Measurements from ENCODE around the gene NEDD8.

NEDD8 gene

DNA sequence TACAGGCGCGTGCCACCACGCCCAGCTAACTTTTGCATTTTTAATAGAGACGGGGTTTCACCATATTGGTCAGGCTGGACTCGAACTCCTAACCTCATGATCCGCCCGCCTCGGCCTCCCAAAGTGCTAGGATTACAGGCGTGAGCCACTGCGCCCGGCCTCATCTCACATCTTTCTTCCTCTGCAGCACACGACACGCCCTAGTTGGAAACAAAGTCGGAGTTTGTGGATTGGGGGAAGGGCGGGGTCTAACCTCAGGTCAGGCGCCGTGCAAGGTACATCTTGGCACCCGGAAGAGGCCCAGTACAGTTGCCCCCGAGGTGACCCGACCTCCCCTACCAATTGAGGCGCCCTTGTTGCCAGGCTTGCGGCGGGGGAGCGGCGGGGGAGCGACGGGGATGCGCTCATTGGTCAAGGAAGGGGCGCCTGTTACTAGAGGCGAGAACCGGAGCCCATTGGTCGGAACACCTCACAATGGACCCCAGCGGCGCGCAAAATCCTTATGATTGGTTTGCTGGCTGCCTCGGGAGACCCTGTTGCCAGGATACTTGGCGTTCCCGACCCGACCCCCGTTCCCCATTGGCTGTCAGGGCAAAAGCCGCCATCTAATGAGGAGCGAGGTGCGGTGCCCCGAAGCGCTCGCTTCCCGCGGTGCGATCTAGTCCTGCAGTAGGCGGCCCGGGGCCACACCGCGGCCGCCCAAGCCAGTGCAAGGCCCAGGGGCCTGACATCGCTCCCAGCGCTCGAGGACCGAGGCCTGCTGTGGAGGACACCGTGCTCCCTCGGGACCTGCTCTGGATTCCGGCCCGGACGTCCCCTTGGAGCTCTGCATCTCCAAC lies 60.5 kb downstream of the NEDD8 start, which contains the start of gene REC8:
Gene REC8 (plus strand): TSS at position 659 of the 839 bp plus-strand sequence. CDS start 473 bp downstream, outside the sequence.
- H3K79me2 ChIP-seq (ENCODE audit: insufficient read depth, low read length) = no peaks in the 10 kb centered on the region
- no peaks in the 10 kb centered on the region for H4K20me1 ChIP-seq (ENCODE audit: insufficient read depth, low read length, poor library complexity, severe bottlenecking)
- no peaks in the 10 kb centered on the region for H3K36me3 ChIP-seq (ENCODE audit: insufficient read depth, low read length)
- H3K4me1 ChIP-seq (ENCODE audit: insufficient read depth, low read length, poor library complexity, severe bottlenecking) = no peaks in the 10 kb centered on the region
- H3F3A ChIP-seq (ENCODE audit: low read depth) = no peaks in the 10 kb centered on the region
- no peaks in the 10 kb centered on the region for H3K27me3 ChIP-seq (ENCODE audit: insufficient read depth, low read length, poor library complexity, severe bottlenecking)
- TF ChIP-seq, protein P1, sequence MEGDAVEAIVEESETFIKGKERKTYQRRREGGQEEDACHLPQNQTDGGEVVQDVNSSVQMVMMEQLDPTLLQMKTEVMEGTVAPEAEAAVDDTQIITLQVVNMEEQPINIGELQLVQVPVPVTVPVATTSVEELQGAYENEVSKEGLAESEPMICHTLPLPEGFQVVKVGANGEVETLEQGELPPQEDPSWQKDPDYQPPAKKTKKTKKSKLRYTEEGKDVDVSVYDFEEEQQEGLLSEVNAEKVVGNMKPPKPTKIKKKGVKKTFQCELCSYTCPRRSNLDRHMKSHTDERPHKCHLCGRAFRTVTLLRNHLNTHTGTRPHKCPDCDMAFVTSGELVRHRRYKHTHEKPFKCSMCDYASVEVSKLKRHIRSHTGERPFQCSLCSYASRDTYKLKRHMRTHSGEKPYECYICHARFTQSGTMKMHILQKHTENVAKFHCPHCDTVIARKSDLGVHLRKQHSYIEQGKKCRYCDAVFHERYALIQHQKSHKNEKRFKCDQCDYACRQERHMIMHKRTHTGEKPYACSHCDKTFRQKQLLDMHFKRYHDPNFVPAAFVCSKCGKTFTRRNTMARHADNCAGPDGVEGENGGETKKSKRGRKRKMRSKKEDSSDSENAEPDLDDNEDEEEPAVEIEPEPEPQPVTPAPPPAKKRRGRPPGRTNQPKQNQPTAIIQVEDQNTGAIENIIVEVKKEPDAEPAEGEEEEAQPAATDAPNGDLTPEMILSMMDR (conservative IDR thresholded peaks at IDR 0.05; ENCODE audit: low read length) = no peak
- H3K4me2 ChIP-seq (ENCODE audit: low read depth, low read length, poor library complexity, severe bottlenecking) = no peak within 1 kb of the TSS
- no peak within 1 kb of the TSS for H3K9ac ChIP-seq (ENCODE audit: low read depth, low read length, poor library complexity, severe bottlenecking)
- H3K4me3 ChIP-seq (ENCODE audit: low read length, poor library complexity, severe bottlenecking) = no peak within 1 kb of the TSS
- H3K9me3 ChIP-seq (ENCODE audit: insufficient read depth, low read depth, low read length) = no peaks in the 10 kb centered on the region
- H2AFZ ChIP-seq (ENCODE audit: low read length) = no peak within 1 kb of the TSS
- H3K9me2 ChIP-seq (replicated peaks; ENCODE audit: low read depth, low read length) = no peaks in the 10 kb centered on the region

DNA sequence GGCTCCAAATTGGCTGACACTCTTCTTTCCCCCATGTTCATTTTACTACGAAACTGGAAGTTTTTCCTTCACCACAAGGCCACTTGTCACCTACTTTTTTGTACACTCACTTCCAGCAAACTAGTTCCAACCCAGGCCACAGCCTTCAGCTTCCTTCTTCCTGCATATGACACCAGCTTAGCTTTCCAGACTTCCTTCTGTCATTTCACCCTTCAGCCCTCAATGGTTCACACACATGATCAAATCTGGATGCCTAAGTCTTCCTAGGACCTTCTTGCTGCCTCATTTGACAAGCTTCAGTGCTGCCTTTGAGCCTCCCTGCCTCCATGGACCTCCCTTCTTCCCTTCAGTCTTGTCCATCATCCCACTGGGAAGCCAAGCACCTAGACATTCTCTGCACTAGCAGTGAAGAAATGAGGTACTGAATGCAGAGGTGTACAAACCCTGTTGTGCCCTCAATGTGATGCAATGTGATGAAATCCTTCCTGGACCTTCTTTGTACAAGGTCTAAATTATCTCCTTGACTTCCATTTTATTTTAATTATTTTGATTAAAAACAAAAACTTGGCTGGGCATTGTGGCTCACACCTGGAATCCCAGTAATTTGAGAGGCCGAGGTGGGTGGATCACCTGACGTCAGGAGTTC lies 64.6 kb downstream of the NEDD8 start:
- H3K4me1 ChIP-seq (ENCODE audit: insufficient read depth, low read length, poor library complexity, severe bottlenecking) = no peaks in the 10 kb centered on the region
- H3F3A ChIP-seq (ENCODE audit: low read depth) = no peaks in the 10 kb centered on the region
- no peak overlapping the region for H2AFZ ChIP-seq (ENCODE audit: low read length)
- H3K79me2 ChIP-seq (ENCODE audit: insufficient read depth, low read length) = no peaks in the 10 kb centered on the region
- peaks cover 10% of the 10 kb centered on the region; the same call in 1 of the 2 replicates for H3K36me3 ChIP-seq (ENCODE audit: insufficient read depth, low read length)
- TF ChIP-seq, protein P1 (conservative IDR thresholded peaks at IDR 0.05; ENCODE audit: low read length) = no peak
- no peak for TF ChIP-seq EZH2phosphoT487 (IDR thresholded peaks at IDR 0.05; ENCODE audit: borderline replicate concordance)
- H3K27me3 ChIP-seq (ENCODE audit: insufficient read depth, low read length, poor library complexity, severe bottlenecking) = no peaks in the 10 kb centered on the region
- H3K9me3 ChIP-seq (ENCODE audit: insufficient read depth, low read depth, low read length) = no peaks in the 10 kb centered on the region
- no peak overlapping the region for H3K4me2 ChIP-seq (ENCODE audit: low read depth, low read length, poor library complexity, severe bottlenecking)
- no peaks in the 10 kb centered on the region for H3K9me2 ChIP-seq (replicated peaks; ENCODE audit: low read depth, low read length)
- no peak overlapping the region for H3K4me3 ChIP-seq (ENCODE audit: low read length, poor library complexity, severe bottlenecking)
- no peaks in the 10 kb centered on the region for H4K20me1 ChIP-seq (ENCODE audit: insufficient read depth, low read length, poor library complexity, severe bottlenecking)
- no peak overlapping the region for H3K9ac ChIP-seq (ENCODE audit: low read depth, low read length, poor library complexity, severe bottlenecking)
